Ecto neural progenitor cell (in vitro differentiated cells): ENCODE data around the gene RBM38.

ENCODE experiments used
- DNase-seq: peaks from one replicate; pipeline ENCODE4 v3.0.0-alpha.2; 2018; ENCODE audit warnings: low spot score

Gene RBM38

DNA sequence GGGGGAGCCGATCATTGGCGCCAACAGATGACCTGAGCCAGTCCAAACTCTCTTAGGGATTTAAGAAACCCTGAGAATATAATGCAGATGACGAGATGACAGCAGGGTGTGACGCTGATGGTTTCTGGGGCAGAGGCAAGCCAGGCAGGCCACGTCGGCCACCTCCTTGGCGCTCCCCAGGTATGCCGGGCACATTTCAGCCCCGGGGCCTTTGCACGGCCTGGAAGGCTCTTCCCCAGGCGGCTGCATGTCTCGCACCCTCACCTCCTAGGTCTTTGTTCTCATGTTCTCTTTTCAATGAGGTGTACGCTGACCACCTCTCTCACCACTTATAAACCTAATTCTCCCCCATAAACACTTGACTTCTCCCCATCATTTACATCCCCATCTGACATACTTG is 64.9 kb downstream of the RBM38 start:
- DNase-seq = no peak

DNA sequence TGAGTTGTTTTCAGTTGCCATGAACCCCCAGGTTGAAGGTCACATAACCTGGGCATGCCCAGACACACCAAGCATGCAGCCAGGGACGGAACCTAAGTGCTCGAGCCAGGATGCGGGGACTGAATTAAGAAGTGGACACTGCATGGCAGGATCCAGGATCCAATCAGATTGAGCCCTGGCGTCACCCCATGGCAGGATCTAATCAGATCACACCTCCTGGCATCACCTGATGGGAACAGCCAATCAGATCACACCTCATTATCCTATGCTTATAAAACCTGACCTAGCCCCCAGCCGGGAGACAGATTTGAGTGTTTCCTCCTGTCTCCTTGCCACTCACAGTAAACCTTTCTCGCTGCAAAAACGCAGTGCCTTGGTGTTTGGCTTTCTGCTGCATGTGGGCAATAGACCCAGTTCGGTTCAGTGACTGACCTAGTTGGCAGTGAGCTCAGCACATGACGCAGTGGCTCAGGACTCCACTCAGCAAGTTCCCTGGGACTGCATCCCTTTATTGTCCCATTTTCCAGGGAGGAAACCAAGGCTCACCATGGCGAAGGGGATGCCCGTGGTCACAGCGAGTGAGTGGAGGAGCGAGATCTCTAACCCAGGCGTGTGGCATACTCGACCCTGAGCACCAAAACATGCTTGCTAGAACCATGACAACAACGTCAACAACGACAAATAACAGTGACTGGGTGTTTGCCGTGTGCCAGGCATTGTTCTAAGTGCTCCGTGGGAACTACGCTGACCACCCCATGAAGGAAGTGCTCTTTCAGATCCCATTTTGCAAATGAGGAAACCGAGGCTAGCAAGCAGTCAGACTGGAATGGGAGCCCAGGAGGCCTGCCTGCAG is 66.3 kb downstream of the RBM38 start:
- DNase-seq = no peak

- DNase-seq = no peak
Measured at GRCh38 chr20:57458400-57459160, 67.4 kb downstream of the RBM38 start.
